Measurements from ENCODE around the gene SIX1.

Gene SIX1

GRCh38 chr14:60648934-60649874 is at the start of gene SIX1 (continued):
- no peak for TF ChIP-seq ZBTB44 (tag by site-specific recombination; IDR thresholded peaks at IDR 0.05)
- no peak for TF ChIP-seq ZNF292 (tag by site-specific recombination; IDR thresholded peaks at IDR 0.05; ENCODE audit: borderline replicate concordance, low read depth)
- no peak for TF ChIP-seq ZNF514 (tag by site-specific recombination; IDR thresholded peaks at IDR 0.05)
- 0 out of 2 replicates have a peak, but pooled peaks have one; percentile 40 for TF ChIP-seq ZSCAN30 (tag by site-specific recombination; IDR thresholded peaks at IDR 0.05)

DNA sequence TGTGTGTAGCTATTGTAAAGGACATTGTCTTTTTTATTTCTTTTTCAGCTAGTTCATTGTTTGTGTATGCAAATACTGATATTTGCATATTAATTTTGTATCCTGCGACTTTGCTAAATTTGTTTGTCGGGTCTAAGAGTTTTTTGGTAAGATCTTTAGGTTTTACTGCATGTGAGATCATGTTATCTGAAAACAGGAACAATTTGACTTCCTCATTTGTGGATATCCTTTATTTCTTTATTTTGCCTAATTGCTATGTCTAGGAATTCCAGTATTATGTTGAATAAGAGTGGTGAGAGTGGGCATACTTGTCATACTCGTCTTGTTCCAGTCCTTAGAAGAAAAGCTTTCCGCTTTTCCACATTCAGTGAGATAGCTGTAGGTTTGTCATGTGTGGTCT is 46.0 kb upstream of the SIX1 start:
- ChIA-PET POLR2A (no interaction called here), CTCF (no interaction called here)
- H3K27ac ChIP-seq (ENCODE audit: extremely low read depth, low read depth, low read length), result no peak overlapping the region
- no peaks in the 10 kb centered on the region for H3K4me1 ChIP-seq (ENCODE audit: control insufficient read depth, insufficient read depth, low read length)
- H3K9me3 ChIP-seq (ENCODE audit: control insufficient read depth, insufficient read depth, low read depth, low read length), result no peaks in the 10 kb centered on the region
- no peaks in the 10 kb centered on the region for H3K36me3 ChIP-seq (ENCODE audit: control insufficient read depth in 2 of 2, insufficient read depth in 1 of 2, low read length in 2 of 2)
- TF ChIP-seq WT1 (tag by site-specific recombination; IDR thresholded peaks at IDR 0.05) (no peak), HOXA7 (CRISPR knock-in tag; IDR thresholded peaks at IDR 0.05; ENCODE audit: borderline replicate concordance) (no peak), SP7 (tag by site-specific recombination; IDR thresholded peaks at IDR 0.05) (no peak), SETDB1 (IDR thresholded peaks at IDR 0.05; ENCODE audit: insufficient read length, low read length) (no peak), GLIS2 (tag by site-specific recombination; IDR thresholded peaks at IDR 0.05) (no peak), ZNF324 (tag by site-specific recombination; IDR thresholded peaks at IDR 0.05) (no peak), ZNF174 (tag by site-specific recombination; IDR thresholded peaks at IDR 0.05) (no peak), ZNF626 (tag by site-specific recombination; IDR thresholded peaks at IDR 0.05) (no peak), GLIS1 (tag by site-specific recombination; IDR thresholded peaks at IDR 0.05) (no peak), ZNF423 (tag by site-specific recombination; IDR thresholded peaks at IDR 0.05) (no peak), ZNF629 (tag by site-specific recombination; IDR thresholded peaks at IDR 0.05) (no peak), ZNF76 (tag by site-specific recombination; IDR thresholded peaks at IDR 0.05; ENCODE audit: borderline replicate concordance, low read depth) (no peak)
- TF ChIP-seq, protein P1, sequence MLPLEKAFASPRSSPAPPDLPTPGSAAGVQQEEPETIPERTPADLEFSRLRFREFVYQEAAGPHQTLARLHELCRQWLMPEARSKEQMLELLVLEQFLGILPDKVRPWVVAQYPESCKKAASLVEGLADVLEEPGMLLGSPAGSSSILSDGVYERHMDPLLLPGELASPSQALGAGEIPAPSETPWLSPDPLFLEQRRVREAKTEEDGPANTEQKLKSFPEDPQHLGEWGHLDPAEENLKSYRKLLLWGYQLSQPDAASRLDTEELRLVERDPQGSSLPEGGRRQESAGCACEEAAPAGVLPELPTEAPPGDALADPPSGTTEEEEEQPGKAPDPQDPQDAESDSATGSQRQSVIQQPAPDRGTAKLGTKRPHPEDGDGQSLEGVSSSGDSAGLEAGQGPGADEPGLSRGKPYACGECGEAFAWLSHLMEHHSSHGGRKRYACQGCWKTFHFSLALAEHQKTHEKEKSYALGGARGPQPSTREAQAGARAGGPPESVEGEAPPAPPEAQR (tag by site-specific recombination; IDR thresholded peaks at IDR 0.05), result no peak
- H3K4me3 ChIP-seq (ENCODE audit: low read depth, low read length), result no peak overlapping the region

DNA sequence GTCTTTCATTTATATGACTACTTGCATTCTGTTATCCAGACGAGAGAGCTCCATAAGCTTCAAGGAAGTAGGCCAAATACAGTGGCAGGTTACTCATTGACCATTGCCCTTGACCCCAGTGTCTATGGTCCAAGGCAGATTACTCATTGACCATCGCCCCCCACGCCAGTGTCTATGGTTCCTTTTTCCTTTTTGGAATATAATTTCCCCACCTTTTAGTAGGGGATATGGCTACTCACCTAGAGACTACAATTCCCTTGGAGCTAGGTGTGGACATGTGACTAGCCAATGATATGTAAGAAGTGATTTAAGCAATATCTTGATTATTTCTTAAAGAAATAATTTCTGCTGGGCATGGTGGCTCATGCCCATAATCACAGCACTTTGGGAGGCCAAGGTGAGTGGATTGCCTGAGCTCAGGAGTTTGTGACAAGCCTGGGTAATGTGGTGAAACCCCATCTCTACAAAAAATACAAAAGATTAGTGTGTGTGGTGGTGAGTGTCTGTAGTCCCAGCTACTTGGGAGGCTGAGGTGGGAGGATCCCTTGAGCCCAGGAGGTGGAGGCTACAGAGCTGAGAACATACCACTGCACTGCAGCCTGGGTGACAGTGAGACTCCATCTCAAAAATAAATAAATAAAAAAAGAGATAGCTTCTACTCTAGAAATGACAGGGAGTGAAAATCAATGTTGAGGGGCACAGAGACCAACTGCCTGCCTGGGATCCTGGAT is 42.3 kb upstream of the SIX1 start:
- Histone ChIP-seq H3K4me3 (ENCODE audit: low read depth, low read length) (no peak overlapping the region), H3K4me1 (ENCODE audit: control insufficient read depth, insufficient read depth, low read length) (no peaks in the 10 kb centered on the region), H3K36me3 (ENCODE audit: control insufficient read depth in 2 of 2, insufficient read depth in 1 of 2, low read length in 2 of 2) (no peaks in the 10 kb centered on the region), H3K27ac (ENCODE audit: extremely low read depth, low read depth, low read length) (no peak overlapping the region), H3K9me3 (ENCODE audit: control insufficient read depth, insufficient read depth, low read depth, low read length) (no peaks in the 10 kb centered on the region)
- CTCF ChIA-PET, result no interaction called here
- no peak for TF ChIP-seq ZNF391 (tag by site-specific recombination; IDR thresholded peaks at IDR 0.05; ENCODE audit: borderline replicate concordance, low read depth)
- no peak for TF ChIP-seq ZNF10 (tag by site-specific recombination; IDR thresholded peaks at IDR 0.05)
- POLR2A ChIA-PET, result no interaction called here
